Activated T-cell treated with anti-CD3 and anti-CD28 coated beads for 24 hours (primary cell): ENCODE results near the gene EBLN1.

Source experiments
- DNase-seq: peaks from one replicate; pipeline ENCODE4 v3.0.0-alpha.2; 2020; ENCODE audit warnings: low read depth

Gene EBLN1

GRCh38 chr10:22217842-22218241 is at the start of gene EBLN1:
EBLN1 (minus strand) TSS chr10:22218015; CDS start chr10:22209983, 8,032 bp downstream.
- DNase-seq: no peak

DNA sequence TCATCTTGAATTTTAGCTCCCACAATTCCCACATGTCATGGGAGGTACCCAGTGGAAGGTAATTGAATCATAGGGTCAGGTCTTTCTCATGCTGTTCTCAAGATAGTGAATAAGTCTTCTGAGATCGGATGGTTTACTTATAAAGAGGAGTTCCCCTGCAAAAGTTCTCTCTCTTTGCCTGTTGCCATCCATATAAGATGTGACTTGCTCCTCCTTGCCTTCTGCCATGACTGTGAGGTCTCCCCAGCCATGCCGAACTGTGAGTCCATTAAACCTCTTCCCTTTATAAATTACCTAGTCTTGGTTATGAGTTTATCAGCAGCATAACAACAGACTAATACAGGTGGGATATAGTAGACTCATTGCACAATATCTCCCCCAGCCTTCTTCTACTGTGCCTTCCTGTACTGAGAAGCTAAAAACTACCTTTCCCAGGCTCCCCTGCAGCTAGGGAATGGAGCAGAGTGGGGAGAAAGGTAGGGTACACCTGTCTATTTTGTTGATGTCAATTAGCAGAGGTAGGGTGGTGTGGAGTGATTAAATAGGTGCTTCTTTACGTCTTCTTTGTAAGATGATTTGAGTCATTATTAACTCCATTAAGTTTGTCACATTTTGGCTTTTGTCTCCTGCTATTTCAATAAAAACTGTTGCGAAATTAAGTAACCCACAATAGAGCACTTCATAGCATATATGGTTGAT is 48.2 kb upstream of the EBLN1 start:
- DNase-seq: no peak

DNA sequence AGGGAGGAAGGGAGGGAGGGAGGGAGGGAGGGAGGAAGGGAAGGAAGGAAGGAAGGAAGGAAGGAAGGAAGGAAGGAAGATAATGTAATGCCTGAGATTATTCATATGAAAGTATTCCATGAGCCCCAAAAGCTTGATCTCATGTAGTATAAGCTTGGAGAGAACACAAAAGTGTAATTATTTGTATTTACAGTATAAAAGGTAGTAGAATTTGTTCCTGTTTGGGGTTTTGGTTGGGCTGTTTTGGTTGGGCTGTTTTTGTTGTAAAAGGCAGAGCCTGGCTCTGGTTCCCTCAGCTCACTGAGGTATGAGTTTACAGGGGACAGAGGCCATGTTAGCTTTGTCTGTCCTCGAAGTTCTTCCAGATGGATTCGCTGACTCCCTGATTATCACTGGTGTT is 45.3 kb upstream of the EBLN1 start:
- DNase-seq: no peak

- no peak for DNase-seq
These were observed 41.5 kb upstream of the EBLN1 start for GRCh38 chr10:22259280-22259679.

GRCh38 chr10:22258471-22258870 is 40.7 kb upstream of the EBLN1 start:
- no peak for DNase-seq

- DNase-seq: peak; percentile 18
These were observed 35.7 kb upstream of the EBLN1 start for GRCh38 chr10:22253580-22253882.

DNA sequence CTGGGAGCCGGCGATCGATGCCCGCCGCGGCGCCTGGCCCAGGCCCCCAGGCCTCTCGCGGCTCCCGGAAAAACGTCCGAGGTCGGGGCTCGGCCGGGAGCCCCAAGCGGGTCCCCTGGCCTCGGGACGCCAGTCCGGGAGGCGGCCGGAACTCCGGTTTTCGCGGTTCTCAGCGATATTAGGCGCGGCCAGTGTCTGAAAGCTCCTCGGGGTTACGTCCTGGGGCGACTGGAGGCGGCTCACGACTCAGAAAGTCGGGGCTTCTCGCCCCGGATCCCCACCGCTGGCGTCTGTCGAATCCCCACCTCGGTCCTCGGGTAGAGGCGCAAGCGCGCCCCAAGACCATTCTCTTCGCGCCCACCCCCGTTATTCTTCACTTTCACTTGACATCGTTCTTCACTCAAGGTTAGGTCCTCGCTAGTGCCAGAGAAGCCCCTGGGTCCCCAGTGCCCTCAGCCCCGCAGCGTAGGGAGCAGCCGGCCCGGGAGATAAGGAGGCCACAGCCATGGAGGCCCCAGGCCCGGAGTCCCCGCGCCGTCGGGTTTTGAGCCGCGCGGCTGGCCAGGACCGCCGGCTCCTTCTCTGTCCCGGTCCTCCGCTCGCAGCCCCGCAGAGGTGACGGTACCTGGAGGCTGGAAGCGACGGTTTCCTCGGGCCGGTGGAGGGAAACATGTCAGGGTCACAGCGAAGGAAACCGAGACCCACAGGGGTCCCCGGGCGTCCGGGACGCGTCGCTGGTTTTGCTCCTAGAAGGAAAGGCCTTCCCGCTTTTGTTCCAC is 35.2 kb upstream of the EBLN1 start:
- DNase-seq: peak; percentile 20

GRCh38 chr10:22252224-22252800 is 34.5 kb upstream of the EBLN1 start:
- DNase-seq: peak; percentile 65

DNA sequence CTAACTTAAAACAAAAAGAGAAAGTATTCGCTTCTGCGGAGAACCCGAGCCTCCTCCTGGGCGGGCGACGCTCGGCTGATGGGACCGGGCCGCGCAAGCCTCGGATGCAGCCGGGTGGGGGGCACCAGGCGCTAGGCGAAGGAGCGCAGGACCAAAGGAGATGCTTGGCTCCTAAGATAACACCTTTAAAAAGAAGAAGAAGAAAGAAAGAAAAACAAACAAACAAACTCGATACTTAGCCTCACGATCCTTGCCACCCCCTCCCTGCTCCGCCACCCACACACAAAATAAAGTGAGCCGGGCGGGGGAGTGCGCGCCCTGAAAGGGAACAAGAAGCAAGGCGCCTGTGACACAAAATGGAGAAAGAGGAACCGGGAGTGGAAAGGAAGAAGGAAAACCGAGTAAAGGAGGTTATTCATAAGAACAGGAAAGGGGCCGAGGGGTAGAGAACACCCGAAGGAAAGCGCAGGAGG is 34.0 kb upstream of the EBLN1 start:
- peak; percentile 55 for DNase-seq

GRCh38 chr10:22250897-22251660 is 33.3 kb upstream of the EBLN1 start:
- no peak for DNase-seq

DNA sequence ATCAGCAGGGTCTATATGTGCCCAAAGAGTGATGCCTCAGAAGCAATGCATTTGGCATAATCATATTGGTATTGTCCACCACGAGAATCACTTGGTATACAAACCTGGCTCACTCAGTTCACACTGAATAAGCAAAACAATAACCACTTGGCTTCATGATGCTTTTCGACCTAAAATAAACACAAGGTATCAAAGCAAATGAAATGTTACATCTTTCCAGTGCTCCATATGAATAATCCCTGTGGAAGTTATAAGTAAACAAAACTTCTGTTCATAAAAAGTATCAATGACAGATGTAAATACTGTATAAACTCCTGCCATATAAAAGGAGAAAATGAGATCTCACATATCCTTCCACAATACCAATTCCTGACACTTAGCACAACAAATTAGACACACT is 29.8 kb upstream of the EBLN1 start:
- DNase-seq: no peak

DNA sequence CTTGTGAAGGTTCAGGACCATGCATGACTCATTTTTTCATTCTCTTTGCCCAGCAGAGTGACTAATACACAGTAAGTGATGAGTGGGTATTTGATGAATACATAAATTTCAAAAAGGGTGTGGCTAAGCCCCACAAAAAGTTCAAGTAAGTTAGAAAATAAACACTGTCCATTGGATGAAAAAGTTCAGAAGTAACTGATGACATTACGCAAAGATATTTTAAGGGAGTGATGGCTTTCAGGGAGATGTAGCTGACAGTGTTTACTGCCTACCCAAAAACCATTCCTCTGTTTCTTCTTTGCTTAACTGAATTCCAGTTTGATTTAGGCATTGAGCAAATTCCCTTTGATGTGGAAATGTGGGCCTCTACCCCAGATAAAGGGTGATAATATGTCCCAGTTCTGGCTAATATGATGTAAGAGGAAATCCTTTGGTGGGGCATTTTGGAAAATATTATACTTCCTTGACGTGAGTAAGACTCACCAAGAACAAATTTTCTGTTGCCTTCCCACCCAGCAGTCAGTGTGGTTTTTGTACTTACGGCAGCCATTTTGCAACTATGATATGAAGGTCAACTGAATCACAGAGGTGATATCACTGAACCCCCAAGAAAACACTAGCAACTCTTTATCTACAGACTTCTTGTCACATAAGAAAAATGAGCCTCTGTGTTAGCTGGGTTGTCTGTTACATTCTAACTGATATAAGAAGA is 29.0 kb upstream of the EBLN1 start:
- peak; percentile 41 for DNase-seq

GRCh38 chr10:22245567-22245966 is 27.8 kb upstream of the EBLN1 start:
- DNase-seq: no peak

- no peak for DNase-seq
These were observed 27.0 kb upstream of the EBLN1 start for GRCh38 chr10:22244855-22245254.

- no peak for DNase-seq
These were observed 26.2 kb upstream of the EBLN1 start for GRCh38 chr10:22244001-22244400.

DNA sequence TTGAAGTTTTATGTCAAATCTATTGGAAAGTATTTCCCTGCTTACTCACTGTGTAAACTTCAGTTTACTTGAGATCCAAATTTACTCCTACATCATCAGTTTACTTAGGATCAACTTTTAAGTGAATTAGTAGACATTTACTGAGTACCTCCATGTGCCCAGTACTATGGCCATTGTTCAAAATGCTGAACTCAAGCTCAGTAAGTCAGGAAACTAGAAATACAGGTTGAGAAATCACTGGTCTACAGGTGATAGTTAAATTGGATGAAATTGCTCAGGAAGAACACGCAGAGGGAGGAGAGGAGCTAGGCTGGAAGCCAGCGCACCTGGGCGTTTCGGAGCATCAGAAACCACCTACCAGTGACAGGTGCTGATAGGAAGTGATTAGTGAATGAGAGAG is 25.5 kb upstream of the EBLN1 start:
- DNase-seq: no peak

- no peak for DNase-seq
These were observed 13.4 kb upstream of the EBLN1 start for GRCh38 chr10:22231260-22231659.

GRCh38 chr10:22230158-22230833 is 12.5 kb upstream of the EBLN1 start:
- peak; percentile 23 for DNase-seq

- DNase-seq: no peak
These were observed 12.0 kb upstream of the EBLN1 start for GRCh38 chr10:22229802-22230157.

DNA sequence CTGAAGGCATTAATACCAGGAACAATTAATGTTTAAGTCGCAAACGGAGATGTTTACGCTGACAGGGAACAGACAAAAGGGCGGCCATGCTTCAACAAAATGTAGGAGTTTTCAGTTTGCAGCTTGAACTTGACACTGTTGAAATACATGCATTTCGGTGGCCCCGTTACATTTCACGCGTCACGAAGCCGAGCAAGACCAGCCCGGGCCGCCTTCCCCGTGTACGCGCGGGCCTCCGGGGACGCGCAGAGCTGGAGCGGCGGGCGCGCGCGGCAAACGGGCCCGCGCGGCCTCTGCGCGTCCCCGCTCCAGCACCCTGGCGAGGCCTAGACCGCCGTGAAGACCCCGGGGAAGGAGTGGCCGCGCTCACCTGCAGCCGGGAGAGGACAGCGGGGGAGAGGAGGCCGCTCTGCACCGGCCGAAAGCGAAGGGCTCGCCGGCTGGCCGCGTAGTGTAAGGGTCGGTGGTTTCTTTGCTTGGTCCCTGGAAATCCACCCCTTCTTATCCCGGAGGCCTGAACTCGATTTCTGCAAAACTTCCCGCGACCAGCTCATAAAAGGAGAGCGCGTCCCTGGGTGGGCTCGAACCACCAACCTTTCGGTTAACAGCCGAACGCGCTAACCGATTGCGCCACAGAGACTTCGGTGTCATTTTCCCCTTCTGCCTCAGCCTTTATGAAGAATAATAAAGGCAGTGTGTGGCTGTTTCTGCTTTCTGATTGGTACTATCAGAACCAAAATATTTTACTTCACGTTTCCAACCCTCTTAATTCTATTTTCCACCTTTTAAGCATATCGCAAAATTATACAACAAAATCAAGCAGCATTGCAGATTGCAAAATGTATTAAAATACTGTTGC is 11.4 kb upstream of the EBLN1 start:
- DNase-seq: peak; percentile 86
